NT2/D1 (cell line): ENCODE data around the gene ADGRD1.

Experiments used
- DNase-seq: peaks from one replicate; pipeline ENCODE4 v3.0.0-alpha.2; 2011; ENCODE audit warnings: low read depth, low spot score
- H3K27me3 ChIP-seq: 2 replicates; pipeline ENCODE4 v1.6.0; 2011; ENCODE audit warnings: mild to moderate bottlenecking; ENCODE audit not compliant: insufficient read length, insufficient read depth
- H3K36me3 ChIP-seq: 2 replicates; pipeline ENCODE4 v1.6.1; 2011; ENCODE audit warnings: mild to moderate bottlenecking, low read length, mixed read lengths; ENCODE audit not compliant: insufficient read depth, insufficient read length
- H3K4me1 ChIP-seq: 2 replicates; pipeline ENCODE4 v1.5.1; 2011; ENCODE audit not compliant: insufficient read depth, insufficient read length
- H3K4me3 ChIP-seq: 2 replicates; pipeline ENCODE4 v1.5.1; 2011; ENCODE audit warnings: low read depth; ENCODE audit not compliant: insufficient read length
- H3K9ac ChIP-seq: 2 replicates; pipeline ENCODE4 v1.6.0; 2011; ENCODE audit warnings: low read depth; ENCODE audit not compliant: insufficient read length
- H3K9me3 ChIP-seq: 2 replicates; pipeline ENCODE4 v1.5.1; 2011; ENCODE audit warnings: mild to moderate bottlenecking, low read length; ENCODE audit not compliant: insufficient read depth
- SUZ12 ChIP-seq: IDR thresholded peaks from 2 replicates; pipeline ENCODE4 v1.6.1; 2011; ENCODE audit not compliant: insufficient read length, insufficient read depth; ENCODE audit errors: extremely low read depth
- YY1 ChIP-seq: IDR thresholded peaks from 2 replicates; pipeline ENCODE4 v1.6.1; 2011; ENCODE audit not compliant: insufficient read length, insufficient read depth
- ZNF274 ChIP-seq: IDR thresholded peaks from 2 replicates; pipeline ENCODE4 v1.6.1; 2011; ENCODE audit warnings: mild to moderate bottlenecking, low read depth, low read length

Gene ADGRD1

GRCh38 chr12:131076296-131076695 lies 122.6 kb downstream of the ADGRD1 start:
- H3K9me3 ChIP-seq, result peaks cover 13% of the 10 kb centered on the region
- peaks cover 3% of the 10 kb centered on the region for H3K4me1 ChIP-seq
- no peak for DNase-seq
- H3K36me3 ChIP-seq, result no peaks in the 10 kb centered on the region
- TF ChIP-seq YY1, result no peak
- TF ChIP-seq ZNF274, result no peak
- no peak for TF ChIP-seq SUZ12
- H3K4me3 ChIP-seq, result no peak overlapping the region
- no peaks in the 10 kb centered on the region for H3K27me3 ChIP-seq
- H3K9ac ChIP-seq, result no peak overlapping the region

GRCh38 chr12:131076791-131077747 lies 123.4 kb downstream of the ADGRD1 start:
- peaks cover 3% of the 10 kb centered on the region for H3K4me1 ChIP-seq
- peaks cover 11% of the 10 kb centered on the region for H3K9me3 ChIP-seq
- no peaks in the 10 kb centered on the region for H3K36me3 ChIP-seq
- TF ChIP-seq YY1, result no peak
- DNase-seq, result no peak
- H3K4me3 ChIP-seq, result no peak overlapping the region
- H3K27me3 ChIP-seq, result no peaks in the 10 kb centered on the region
- no peak overlapping the region for H3K9ac ChIP-seq

DNA sequence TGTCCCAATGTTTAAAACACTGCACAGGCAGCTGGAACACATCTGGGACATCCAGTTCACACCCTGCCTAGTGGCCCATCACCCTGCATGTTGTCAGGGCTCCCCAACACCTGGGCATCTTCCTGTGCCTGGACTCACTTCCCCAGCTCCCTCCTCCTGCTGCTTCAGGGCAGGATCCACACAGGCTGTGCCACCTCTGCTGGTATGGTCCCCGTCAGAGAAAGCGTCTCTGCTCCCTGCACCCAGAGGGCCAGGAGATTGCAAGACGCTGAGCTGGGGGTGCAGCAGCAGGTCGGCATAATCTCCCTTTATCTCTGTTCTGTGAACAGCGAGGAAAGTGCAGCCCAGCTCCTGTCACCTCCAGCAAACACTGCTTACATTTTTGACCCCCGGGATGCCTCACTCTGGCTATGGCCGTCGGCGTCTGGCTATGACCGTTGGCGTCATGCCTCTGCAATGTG lies 124.3 kb downstream of the ADGRD1 start:
- Histone ChIP-seq H3K36me3 (no peaks in the 10 kb centered on the region), H3K27me3 (no peaks in the 10 kb centered on the region), H3K4me1 (peaks cover 3% of the 10 kb centered on the region), H3K9ac (no peak overlapping the region), H3K4me3 (no peak overlapping the region), H3K9me3 (peaks cover 4% of the 10 kb centered on the region)
- DNase-seq, result no peak
- TF ChIP-seq YY1, result no peak

DNA sequence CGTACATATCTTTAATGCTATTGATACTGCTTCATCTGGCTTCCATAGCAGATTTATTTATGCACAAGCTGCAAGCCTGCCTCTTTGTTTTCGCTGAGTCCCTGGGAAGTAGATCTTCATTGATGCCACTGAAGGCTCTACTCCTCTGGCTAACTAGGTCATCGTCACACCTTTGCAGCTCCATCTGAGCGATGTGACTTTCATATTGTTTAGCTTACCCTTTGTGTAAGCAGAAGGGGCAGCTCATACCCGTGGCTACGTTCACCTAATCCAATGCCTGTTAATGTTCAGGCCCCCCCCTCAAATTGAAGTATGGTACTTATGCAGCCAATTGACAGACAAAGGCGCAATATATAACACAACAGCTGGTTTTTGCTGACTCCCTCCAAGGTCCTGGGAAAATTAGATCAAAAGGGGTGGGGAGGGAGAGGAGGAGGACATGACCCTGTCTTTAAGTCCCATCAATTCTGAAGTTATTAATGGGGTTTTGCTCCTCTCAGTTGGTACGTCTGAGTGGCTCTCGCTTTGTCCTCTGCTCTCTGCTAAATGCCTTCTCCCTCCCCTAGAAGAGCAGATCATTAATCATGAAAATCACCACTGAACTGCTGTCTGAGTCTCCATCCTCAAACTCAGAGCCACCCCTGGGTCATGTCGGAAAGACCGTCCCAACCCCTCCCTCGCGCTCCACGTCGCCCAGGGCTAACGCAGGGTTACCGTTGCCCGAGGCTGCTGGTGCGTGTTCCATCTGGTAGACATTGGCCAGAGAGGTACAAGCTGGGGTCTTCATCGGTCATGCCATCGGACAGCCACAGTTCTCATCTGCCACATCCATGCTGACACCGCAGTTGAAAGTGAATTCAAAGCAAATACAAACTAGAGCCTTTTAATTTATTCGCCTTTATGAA lies 128.8 kb downstream of the ADGRD1 start:
- Histone ChIP-seq H3K27me3 (no peaks in the 10 kb centered on the region), H3K4me3 (no peak overlapping the region), H3K9me3 (no peaks in the 10 kb centered on the region; the same call in 1 of the 2 replicates), H3K9ac (no peak overlapping the region), H3K4me1 (peaks cover 6% of the 10 kb centered on the region), H3K36me3 (no peaks in the 10 kb centered on the region)
- TF ChIP-seq ZNF274 (no peak), SUZ12 (no peak), YY1 (no peak)
- DNase-seq, result no peak

GRCh38 chr12:131084341-131085011 lies 130.8 kb downstream of the ADGRD1 start:
- TF ChIP-seq ZNF274 (no peak), SUZ12 (no peak), YY1 (no peak)
- Histone ChIP-seq H3K4me1 (peaks cover 6% of the 10 kb centered on the region), H3K9ac (no peak overlapping the region), H3K4me3 (no peak overlapping the region), H3K36me3 (no peaks in the 10 kb centered on the region), H3K9me3 (no peaks in the 10 kb centered on the region; the same call in 1 of the 2 replicates), H3K27me3 (no peaks in the 10 kb centered on the region)
- no peak for DNase-seq

GRCh38 chr12:131085125-131085815 lies 131.6 kb downstream of the ADGRD1 start:
- TF ChIP-seq SUZ12 (no peak), ZNF274 (no peak), YY1 (no peak)
- Histone ChIP-seq H3K9ac (no peak overlapping the region), H3K27me3 (no peaks in the 10 kb centered on the region)

More at GRCh38 chr12:131085125-131085815, 131.6 kb downstream of the ADGRD1 start:
- no peak overlapping the region for H3K4me3 ChIP-seq
- no peaks in the 10 kb centered on the region for H3K36me3 ChIP-seq
- no peaks in the 10 kb centered on the region; the same call in 1 of the 2 replicates for H3K9me3 ChIP-seq
- H3K4me1 ChIP-seq, result peaks cover 6% of the 10 kb centered on the region
- no peak for DNase-seq
